Trophoblast cell (in vitro differentiated cells and primary cell): Measurements from ENCODE around the gene RHCE.

ENCODE experiments used
- DNase-seq, 2 donors: peaks; one replicate each; pipeline ENCODE4 v3.0.0-alpha.2; 2016
- H2AFZ ChIP-seq: 2 replicates; pipeline ENCODE4 v1.6.1; 2013; ENCODE audit warnings: low read length, moderate library complexity, mild to moderate bottlenecking; ENCODE audit not compliant: insufficient read depth, poor library complexity
- H2AK5ac ChIP-seq: 2 replicates; pipeline ENCODE4 v1.6.1; 2013; ENCODE audit warnings: mild to moderate bottlenecking, low read length
- H2BK120ac ChIP-seq: 2 replicates; pipeline ENCODE4 v1.6.1; 2013; ENCODE audit warnings: low read length, mild to moderate bottlenecking, moderate library complexity; ENCODE audit not compliant: insufficient read depth, poor library complexity
- H2BK12ac ChIP-seq: 2 replicates; pipeline ENCODE4 v1.6.1; 2013; ENCODE audit warnings: mild to moderate bottlenecking, low read length, moderate library complexity
- H2BK5ac ChIP-seq: 2 replicates; pipeline ENCODE4 v1.6.1; 2013; ENCODE audit warnings: low read length, low read depth, moderate library complexity, mild to moderate bottlenecking; ENCODE audit not compliant: poor library complexity
- H3K14ac ChIP-seq: 2 replicates; pipeline ENCODE4 v1.6.1; 2013; ENCODE audit warnings: mild to moderate bottlenecking, low read length
- H3K18ac ChIP-seq: 2 replicates; pipeline ENCODE4 v1.6.1; 2013; ENCODE audit warnings: mild to moderate bottlenecking, low read length
- H3K23ac ChIP-seq: 2 replicates; pipeline ENCODE4 v1.6.1; 2013; ENCODE audit warnings: low read length
- H3K27ac ChIP-seq: 2 replicates; pipeline ENCODE4 v1.5.1; 2013; ENCODE audit warnings: low read depth, mild to moderate bottlenecking, inconsistent platforms, low read length, moderate library complexity
- H3K27me3 ChIP-seq: 2 replicates; pipeline ENCODE4 v1.6.1; 2013; ENCODE audit warnings: inconsistent platforms, mild to moderate bottlenecking, low read length, moderate library complexity; ENCODE audit not compliant: insufficient read depth
- H3K36me3 ChIP-seq, 2 experiments: 1 replicate in 1 of 2; 2 replicates in 1 of 2; pipeline ENCODE4 v1.6.1; 2013; ENCODE audit warnings: low read length in 2 of 2, mild to moderate bottlenecking in 2 of 2, moderate library complexity in 1 of 2; ENCODE audit not compliant: insufficient read depth in 2 of 2, control insufficient read depth in 1 of 2
- H3K4ac ChIP-seq: 2 replicates; pipeline ENCODE4 v1.6.1; 2013; ENCODE audit warnings: low read depth, mild to moderate bottlenecking, low read length, moderate library complexity
- H3K4me1 ChIP-seq, 2 experiments: 1 replicate in 1 of 2; 2 replicates in 1 of 2; pipeline ENCODE4 v1.6.1; 2013; ENCODE audit warnings: low read length in 2 of 2, mild to moderate bottlenecking in 2 of 2, moderate library complexity in 1 of 2; ENCODE audit not compliant: insufficient read depth in 2 of 2, control insufficient read depth in 1 of 2
- H3K4me2 ChIP-seq: 2 replicates; pipeline ENCODE4 v1.6.1; 2013; ENCODE audit warnings: inconsistent platforms, mild to moderate bottlenecking, low read length, moderate library complexity
- H3K4me3 ChIP-seq: 2 replicates; pipeline ENCODE4 v1.5.1; 2013; ENCODE audit warnings: mild to moderate bottlenecking, low read depth, low read length, inconsistent platforms
- H3K79me1 ChIP-seq: one replicate; pipeline ENCODE4 v1.6.1; 2013; ENCODE audit warnings: low read length
- H3K79me2 ChIP-seq: 2 replicates; pipeline ENCODE4 v1.6.1; 2013; ENCODE audit warnings: low read length, mild to moderate bottlenecking; ENCODE audit not compliant: control insufficient read depth, insufficient read depth, poor library complexity
- H3K9ac ChIP-seq: 2 replicates; pipeline ENCODE4 v1.6.1; 2013; ENCODE audit warnings: mild to moderate bottlenecking, low read length
- H3K9me3 ChIP-seq: 2 replicates; pipeline ENCODE4 v1.6.1; 2013; ENCODE audit warnings: low read depth, mild to moderate bottlenecking, control low read depth, inconsistent platforms, low read length; ENCODE audit not compliant: insufficient read depth
- H4K12ac ChIP-seq: 2 replicates; pipeline ENCODE4 v1.6.1; 2013; ENCODE audit warnings: low read depth, mild to moderate bottlenecking, low read length, moderate library complexity
- H4K8ac ChIP-seq: 2 replicates; pipeline ENCODE4 v1.6.1; 2013; ENCODE audit warnings: low read depth, mild to moderate bottlenecking, low read length, moderate library complexity
- H4K91ac ChIP-seq: one replicate; pipeline ENCODE4 v1.6.1; 2013; ENCODE audit warnings: low read depth, mild to moderate bottlenecking, low read length, moderate library complexity
- WGBS: extraction: QIAGEN DNeasy Blood & Tissue Kit; methylation state at CpG from one replicate; pipeline ENCODE4 v1.1.7; 2013; ENCODE audit warnings: missing lambda C conversion rate; ENCODE audit not compliant: insufficient read length, insufficient coverage; ENCODE audit errors: extremely low coverage; 5-methylcytosine and 5-hydroxymethylcytosine counted together

Gene RHCE

DNA sequence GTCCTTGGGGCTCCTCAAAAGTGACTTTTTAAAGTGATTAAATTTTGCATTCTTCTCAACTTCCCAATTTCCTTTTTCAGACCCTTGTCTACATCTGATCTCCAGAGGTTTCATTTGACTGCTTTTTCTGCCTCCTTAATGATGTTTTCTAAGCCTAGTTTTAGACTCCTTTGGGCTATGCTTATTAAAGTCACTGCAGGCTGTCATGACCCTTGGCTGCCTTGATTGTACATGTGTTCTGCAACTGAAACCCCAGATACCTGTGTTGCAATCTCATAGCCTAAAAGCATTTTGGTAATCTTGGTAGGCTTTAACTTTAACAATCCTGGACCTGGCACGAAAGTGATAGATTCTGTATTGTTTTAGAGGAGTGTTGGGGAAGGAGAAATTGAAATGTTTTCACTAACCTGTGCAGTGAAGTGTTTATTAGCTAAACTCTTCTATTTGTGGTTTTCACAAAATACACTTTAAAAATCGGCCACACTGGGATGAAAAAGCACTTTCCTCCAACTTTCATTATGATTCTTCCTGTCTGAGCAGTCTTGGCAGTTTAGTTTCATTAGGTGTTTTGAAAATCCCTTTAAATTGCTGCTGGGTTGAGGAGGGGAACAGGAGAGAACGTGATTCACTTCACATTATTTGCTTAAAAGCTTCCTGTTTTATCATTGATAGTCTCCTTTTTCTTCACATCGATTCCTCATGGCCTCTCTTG lies 14.9 kb upstream of the RHCE start:
- Histone ChIP-seq H4K91ac (no peak overlapping the region), H3K9ac (no peak overlapping the region), H3K79me1 (peaks cover 7% of the 10 kb centered on the region), H2BK12ac (no peak overlapping the region), H3K4me2 (no peak overlapping the region), H3K4me3 (no peak overlapping the region), H2BK120ac (no peak overlapping the region), H2AFZ (no peak overlapping the region), H3K4ac (no peak overlapping the region), H3K23ac (no peak overlapping the region), H3K4me1 (no peaks in the 10 kb centered on the region), H3K18ac (no peak overlapping the region), H2BK5ac (no peak overlapping the region), H2AK5ac (no peak overlapping the region), H3K36me3 (peaks cover 3 to 4% of the 10 kb centered on the region in 2 experiments), H3K14ac (no peak overlapping the region), H3K9me3 (no peaks in the 10 kb centered on the region), H4K8ac (no peak overlapping the region), H3K27me3 (no peaks in the 10 kb centered on the region), H4K12ac (no peak overlapping the region), H3K27ac (no peak overlapping the region), H3K79me2 (peaks cover 10% of the 10 kb centered on the region)
- WGBS = no CpG with 5 or more reads among the region's 4 CpGs
- DNase-seq = no peak

DNA sequence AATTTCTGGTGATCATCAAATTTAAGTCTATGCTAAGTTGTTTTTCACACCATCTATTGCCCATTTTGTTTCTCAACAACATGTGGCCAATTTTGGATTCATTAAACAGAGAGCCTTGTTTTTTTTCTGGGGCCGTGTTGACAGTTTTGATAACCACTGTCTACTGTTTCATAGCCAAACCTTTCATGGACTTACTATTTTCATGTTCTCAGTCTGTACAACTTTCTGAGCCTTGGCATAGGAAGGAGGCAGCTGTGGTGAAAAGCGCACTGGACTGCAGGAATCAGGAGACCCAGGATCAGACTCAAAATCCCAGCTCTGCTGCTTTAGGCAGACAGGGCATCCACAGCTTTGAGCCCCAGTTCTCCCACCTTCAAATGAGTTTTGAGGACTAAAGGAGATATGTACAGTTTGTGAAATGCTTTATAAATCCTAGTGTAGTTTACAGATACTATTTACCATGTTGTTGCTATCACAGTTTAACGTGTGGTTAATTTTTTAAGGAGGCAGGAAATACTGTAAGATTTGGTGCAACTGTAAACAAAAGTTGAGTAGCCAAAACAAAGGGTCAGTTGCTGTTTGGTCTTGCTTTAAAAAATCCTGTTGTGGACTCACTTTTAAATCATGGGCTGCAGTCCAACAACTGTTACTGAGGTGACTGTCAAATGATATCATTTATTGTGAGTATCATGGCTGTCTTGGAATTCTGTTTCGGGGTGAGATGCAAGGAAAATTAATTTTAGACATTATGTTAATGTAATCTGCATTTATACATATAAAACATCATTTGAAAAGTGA lies 13.0 kb upstream of the RHCE start:
- H3K4ac ChIP-seq = no peak overlapping the region

DNA sequence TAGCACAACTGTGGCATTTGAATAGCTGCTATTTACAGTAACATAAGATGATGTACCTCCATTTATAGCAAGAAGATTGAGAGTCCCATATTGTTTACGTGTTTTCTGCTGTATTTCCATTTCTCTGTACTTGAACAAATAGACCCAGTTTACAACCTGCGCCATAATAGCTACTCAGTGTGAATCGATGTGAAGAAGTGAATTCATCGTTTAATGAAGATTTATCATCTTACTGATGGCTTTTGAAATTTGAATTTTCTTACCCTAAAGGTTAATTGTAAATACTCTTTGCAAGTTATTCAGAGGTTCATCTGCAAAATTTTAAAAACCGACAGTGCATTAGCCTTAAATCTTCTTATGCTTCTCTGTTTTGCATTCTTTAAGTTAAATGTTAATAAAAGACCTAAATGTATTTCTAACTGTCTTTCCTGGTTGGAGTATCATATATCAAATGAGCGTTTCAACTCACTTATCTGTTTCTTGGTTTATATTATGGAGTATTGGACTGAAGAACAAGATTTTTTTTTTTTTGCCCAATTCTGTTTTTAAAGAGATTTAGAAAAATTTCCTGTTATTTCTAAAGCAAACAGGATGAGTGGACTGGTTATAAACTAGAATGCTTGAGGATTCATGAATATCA lies 12.2 kb upstream of the RHCE start:
- H3K9ac ChIP-seq = no peak overlapping the region
- no peak overlapping the region for H3K14ac ChIP-seq
- H3K9me3 ChIP-seq = no peaks in the 10 kb centered on the region
- H4K8ac ChIP-seq = no peak overlapping the region
- no peak overlapping the region for H2AFZ ChIP-seq
- H3K27me3 ChIP-seq = no peaks in the 10 kb centered on the region
- no peak overlapping the region for H4K91ac ChIP-seq
- H2BK12ac ChIP-seq = no peak overlapping the region
- H3K79me1 ChIP-seq = peaks cover 11% of the 10 kb centered on the region
- no peak overlapping the region for H4K12ac ChIP-seq
- H3K18ac ChIP-seq = no peak overlapping the region
- no peak for DNase-seq
- no peaks in the 10 kb centered on the region for H3K4me1 ChIP-seq
- no peak overlapping the region for H3K4ac ChIP-seq
- H3K4me3 ChIP-seq = no peak overlapping the region
- peaks cover 3 to 4% of the 10 kb centered on the region in 2 experiments for H3K36me3 ChIP-seq
- H3K79me2 ChIP-seq = peaks cover 12% of the 10 kb centered on the region
- no peak overlapping the region for H3K23ac ChIP-seq
- H2BK120ac ChIP-seq = no peak overlapping the region
- no peak overlapping the region for H2AK5ac ChIP-seq
- H3K4me2 ChIP-seq = no peak overlapping the region
- H3K27ac ChIP-seq = no peak overlapping the region
- WGBS = no CpG with 5 or more reads among the region's 6 CpGs
- no peak overlapping the region for H2BK5ac ChIP-seq

More for the DNA sequence above, 13.0 kb upstream of the RHCE start:
- no peak overlapping the region for H4K8ac ChIP-seq
- no peak overlapping the region for H3K27ac ChIP-seq
- H3K79me2 ChIP-seq = peaks cover 12% of the 10 kb centered on the region
- H3K27me3 ChIP-seq = no peaks in the 10 kb centered on the region
- no peak overlapping the region for H3K4me3 ChIP-seq
- no peak overlapping the region for H2BK12ac ChIP-seq
- peaks cover 11% of the 10 kb centered on the region for H3K79me1 ChIP-seq
- no peak overlapping the region for H3K4me2 ChIP-seq
- no peaks in the 10 kb centered on the region for H3K9me3 ChIP-seq
- H3K18ac ChIP-seq = no peak overlapping the region
- peaks cover 3 to 4% of the 10 kb centered on the region in 2 experiments for H3K36me3 ChIP-seq
- H4K12ac ChIP-seq = no peak overlapping the region
- no peak overlapping the region for H4K91ac ChIP-seq
- H2AK5ac ChIP-seq = no peak overlapping the region
- H3K23ac ChIP-seq = peak overlapping the region; percentile 30
- no peak overlapping the region for H2AFZ ChIP-seq
- no peak overlapping the region for H2BK120ac ChIP-seq
- H2BK5ac ChIP-seq = no peak overlapping the region
- no peak overlapping the region for H3K9ac ChIP-seq
- H3K4me1 ChIP-seq = no peaks in the 10 kb centered on the region
- no peak for DNase-seq
- WGBS = no CpG with 5 or more reads among the region's 4 CpGs
- no peak overlapping the region for H3K14ac ChIP-seq

DNA sequence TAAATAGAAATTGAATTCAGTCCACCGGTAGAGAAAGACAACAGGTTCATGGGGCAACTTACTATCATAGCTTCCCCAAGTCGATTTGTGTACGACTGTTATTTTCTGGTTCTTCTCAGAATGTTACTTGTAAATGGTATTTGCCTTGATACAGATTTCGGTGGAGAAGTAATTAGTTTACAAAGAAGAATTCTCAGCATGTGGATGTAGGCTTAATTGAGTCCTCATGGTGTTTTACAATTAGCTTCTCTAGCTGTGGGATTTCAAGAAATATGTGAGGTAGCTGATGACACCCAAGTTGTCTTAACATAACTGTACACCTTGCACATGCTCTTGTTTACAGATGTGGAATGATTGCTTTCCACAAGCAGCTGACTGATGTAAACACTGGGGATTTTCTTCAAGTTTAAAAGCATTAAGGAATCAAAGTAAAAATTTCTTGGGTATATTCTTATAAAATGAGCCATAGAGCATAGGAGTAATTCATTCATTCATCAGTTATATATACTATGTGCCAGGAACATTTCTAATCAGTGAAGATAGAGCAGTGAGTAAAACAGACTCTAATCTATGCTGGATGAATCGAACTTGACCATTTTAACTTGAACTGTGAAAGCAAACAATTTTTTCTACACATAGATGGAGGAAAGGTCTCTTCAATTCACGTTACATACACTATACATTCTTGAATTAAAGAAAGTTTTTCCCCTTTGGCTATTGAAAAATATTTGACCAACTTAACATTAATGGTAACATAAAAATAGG lies 11.5 kb upstream of the RHCE start:
- Histone ChIP-seq H3K4me1 (no peaks in the 10 kb centered on the region), H2AFZ (no peak overlapping the region), H3K9ac (no peak overlapping the region), H3K79me1 (peaks cover 11% of the 10 kb centered on the region), H2BK120ac (no peak overlapping the region), H3K27me3 (no peaks in the 10 kb centered on the region), H3K36me3 (no peaks in the 10 kb centered on the region), H2AK5ac (no peak overlapping the region), H3K4ac (no peak overlapping the region), H4K8ac (no peak overlapping the region), H3K23ac (no peak overlapping the region), H3K14ac (no peak overlapping the region), H3K9me3 (no peaks in the 10 kb centered on the region), H3K27ac (no peak overlapping the region), H3K79me2 (peaks cover 12% of the 10 kb centered on the region), H3K4me2 (peak overlapping the region; percentile 97), H2BK5ac (no peak overlapping the region), H3K18ac (no peak overlapping the region), H4K12ac (no peak overlapping the region), H4K91ac (no peak overlapping the region), H2BK12ac (no peak overlapping the region), H3K4me3 (no peak overlapping the region)
- WGBS = no CpG with 5 or more reads among the region's 6 CpGs
- peak in 1 of 2 donors; percentile 7 for DNase-seq
